Dedifferentiated amniotic fluid mesenchymal stem cell (primary cell): ENCODE data around the gene PTPRN2.
"Not testable (repeated sequence)": the region's sequence is repeated elsewhere in the genome, so short reads cannot be mapped to it uniquely, and the experiment has no call there.

Experiments
- DNase-seq: peaks from one replicate; pipeline ENCODE4 v3.0.0-alpha.2; 2016; ENCODE audit errors: extremely low spot score

The PTPRN2 gene

GRCh38 chr7:157737151-157738065 lies 850.2 kb downstream of the PTPRN2 start:
- DNase-seq = no peak

GRCh38 chr7:157736341-157736740 lies 851.3 kb downstream of the PTPRN2 start:
- DNase-seq = no peak

- DNase-seq = no peak
Measured at GRCh38 chr7:157735826-157736225, 851.8 kb downstream of the PTPRN2 start.

GRCh38 chr7:157734676-157735640 lies 852.7 kb downstream of the PTPRN2 start:
- DNase-seq = no peak

GRCh38 chr7:157733760-157734395 lies 853.7 kb downstream of the PTPRN2 start:
- DNase-seq = not testable (repeated sequence)

- no peak for DNase-seq
Measured at GRCh38 chr7:157731126-157731525, 856.5 kb downstream of the PTPRN2 start.

- DNase-seq = no peak
Measured at GRCh38 chr7:157730614-157731013, 857.0 kb downstream of the PTPRN2 start.

GRCh38 chr7:157729566-157729965 lies 858.1 kb downstream of the PTPRN2 start:
- DNase-seq = no peak

GRCh38 chr7:157727964-157728615 lies 859.5 kb downstream of the PTPRN2 start:
- DNase-seq = no peak

GRCh38 chr7:157726764-157727163 lies 860.9 kb downstream of the PTPRN2 start:
- DNase-seq = no peak

GRCh38 chr7:157725312-157725711 lies 862.3 kb downstream of the PTPRN2 start:
- not testable (repeated sequence) for DNase-seq

GRCh38 chr7:157723205-157723604 lies 864.4 kb downstream of the PTPRN2 start:
- no peak for DNase-seq

- no peak for DNase-seq
Measured at GRCh38 chr7:157722137-157723060, 865.2 kb downstream of the PTPRN2 start.

GRCh38 chr7:157721468-157722136 lies 866.0 kb downstream of the PTPRN2 start:
- no peak for DNase-seq

GRCh38 chr7:157719705-157720655 lies 867.6 kb downstream of the PTPRN2 start:
- no peak for DNase-seq

- DNase-seq = no peak
Measured at GRCh38 chr7:157719008-157719682, 868.5 kb downstream of the PTPRN2 start.

GRCh38 chr7:157718303-157719007 lies 869.2 kb downstream of the PTPRN2 start:
- DNase-seq = no peak
